GM21526 (cell line): Measurements from ENCODE around the gene TRAF3.

Experiments used
- ATAC-seq: cut with Tn5 transposase; IDR thresholded peaks from one replicate; pipeline ENCODE4 v1.9.1; 2021; ENCODE audit warnings: moderate library complexity; ENCODE audit not compliant: unreplicated experiment, low FRiP score

Gene TRAF3

GRCh38 chr14:102931580-102932285, 154.5 kb downstream of the TRAF3 start:
- no peak for ATAC-seq

- no peak for ATAC-seq
These were observed 155.4 kb downstream of the TRAF3 start for GRCh38 chr14:102932484-102933248.

GRCh38 chr14:102933618-102934231, 156.5 kb downstream of the TRAF3 start:
- ATAC-seq = no peak

GRCh38 chr14:102935756-102936155, 158.5 kb downstream of the TRAF3 start:
- no peak for ATAC-seq

- no peak for ATAC-seq
These were observed 160.3 kb downstream of the TRAF3 start for GRCh38 chr14:102937331-102938175.

GRCh38 chr14:102938191-102938590, 160.9 kb downstream of the TRAF3 start:
- ATAC-seq = no peak

- no peak for ATAC-seq
These were observed 162.1 kb downstream of the TRAF3 start for GRCh38 chr14:102939329-102939728.

- no peak for ATAC-seq
These were observed 162.7 kb downstream of the TRAF3 start for GRCh38 chr14:102939820-102940561.

- no peak for ATAC-seq
These were observed 163.6 kb downstream of the TRAF3 start for GRCh38 chr14:102940729-102941362.

GRCh38 chr14:102941419-102942011, 164.3 kb downstream of the TRAF3 start:
- ATAC-seq = no peak

GRCh38 chr14:102942069-102942468, 164.8 kb downstream of the TRAF3 start:
- no peak for ATAC-seq

- ATAC-seq = no peak
These were observed 166.2 kb downstream of the TRAF3 start for GRCh38 chr14:102943454-102943853.

GRCh38 chr14:102943979-102944378, 166.7 kb downstream of the TRAF3 start:
- no peak for ATAC-seq

- ATAC-seq = no peak
These were observed 167.4 kb downstream of the TRAF3 start for GRCh38 chr14:102944448-102945330.

GRCh38 chr14:102945346-102946130, 168.3 kb downstream of the TRAF3 start:
- no peak for ATAC-seq

GRCh38 chr14:102947321-102948103, 170.3 kb downstream of the TRAF3 start:
- no peak for ATAC-seq

- ATAC-seq = no peak
These were observed 171.4 kb downstream of the TRAF3 start for GRCh38 chr14:102948698-102949061.
